A673 (cell line): ENCODE data around the gene MAMDC4. TPM values are rescaled to one million over a fixed set of nuclear protein-coding genes. Genes with fewer than 3 reads are reported as not detected.

Experiments
- BruUV-seq: library from RNA; stranded (reverse); fragments of 400-500 nt; replicated peaks from 2 replicates; lab custom pipeline; 2021; lab: Mats Ljungman, UMichigan
- CTCF ChIA-PET: fragments of 300-600 bp; sonication (Branson Sonifier 250); formaldehyde crosslinking; loops from one replicate; lab custom pipeline; 2022; ENCODE audit warnings: antibody characterized with exemption; lab: Charles Lee
- POLR2A ChIA-PET: fragments of 300-600 bp; sonication (Branson Sonifier 250); formaldehyde crosslinking; loops from one replicate; lab custom pipeline; 2022; ENCODE audit warnings: antibody characterized with exemption; ENCODE audit not compliant: low non-redundant PET; lab: Charles Lee
- DNase-seq: peaks from one replicate; pipeline ENCODE4 v3.0.0-alpha.2; 2015; ENCODE audit warnings: low spot score
- H3K27ac ChIP-seq: fragments of 200-600 bp; sonication (generic); 2 replicates; pipeline ENCODE4 v1.5.1; 2016; ENCODE audit warnings: mixed run types, low read depth, mild to moderate bottlenecking, mixed read lengths, antibody characterized with exemption, low read length; ENCODE audit not compliant: poor library complexity, severe bottlenecking
- H3K27me3 ChIP-seq: fragments of 200-600 bp; sonication (generic); replicated peaks from 2 replicates; pipeline ENCODE4 v1.6.1; 2017; ENCODE audit warnings: mixed run types, low read depth, mild to moderate bottlenecking, mixed read lengths, antibody characterized with exemption, low read length; ENCODE audit not compliant: insufficient read depth, poor library complexity
- H3K36me3 ChIP-seq: fragments of 200-600 bp; sonication (generic); 2 replicates; pipeline ENCODE4 v1.6.1; 2016; ENCODE audit warnings: mixed run types, mild to moderate bottlenecking, mixed read lengths, antibody characterized with exemption, low read length; ENCODE audit not compliant: insufficient read depth, poor library complexity, severe bottlenecking
- H3K4me1 ChIP-seq: fragments of 200-600 bp; sonication (generic); 2 replicates; pipeline ENCODE4 v1.6.1; 2017; ENCODE audit warnings: mixed run types, mild to moderate bottlenecking, mixed read lengths, antibody characterized with exemption, low read length; ENCODE audit not compliant: insufficient read depth, poor library complexity, severe bottlenecking
- H3K4me3 ChIP-seq: fragments of 200-600 bp; sonication (generic); 2 replicates; pipeline ENCODE4 v1.5.1; 2016; ENCODE audit warnings: low read depth, mixed run types, mild to moderate bottlenecking, mixed read lengths, low read length; ENCODE audit not compliant: poor library complexity, severe bottlenecking
- H3K9me3 ChIP-seq: fragments of 200-600 bp; sonication (generic); 2 replicates; pipeline ENCODE4 v1.6.1; 2016; ENCODE audit warnings: mixed run types, low read depth, mild to moderate bottlenecking, mixed read lengths, antibody characterized with exemption, low read length; ENCODE audit not compliant: poor library complexity, severe bottlenecking
- EZH2 ChIP-seq: fragments of 200-600 bp; sonication (generic); IDR thresholded peaks from 2 replicates; pipeline ENCODE4 v1.6.1; 2017; ENCODE audit warnings: borderline replicate concordance, low read depth, mild to moderate bottlenecking, mixed read lengths, antibody characterized with exemption, low read length; ENCODE audit not compliant: poor library complexity, severe bottlenecking
- intact Hi-C: fragments of 100-400 bp; cut with micrococcal nuclease; formaldehyde crosslinking; loops from one replicate; pipeline ENCODE4 v1.10.0; 2022; ENCODE audit not compliant: unreplicated experiment
- total RNA-seq: library from RNA; stranded (reverse); gene quantifications from 2 replicates; pipeline ENCODE4 v1.2.3, GENCODE V29; 2021
- TF ChIP-seq, protein P1 (sequence below): fragments of 300-800, 200-600 bp; sonication (generic); conservative IDR thresholded peaks from 2 replicates; pipeline ENCODE4 v1.5.1; 2017; ENCODE audit warnings: low read depth, mild to moderate bottlenecking, antibody characterized with exemption, low read length, moderate library complexity, mixed read lengths

The MAMDC4 gene
- total RNA-seq, 1 experiment from 2014 or later = 7.9 TPM

DNA sequence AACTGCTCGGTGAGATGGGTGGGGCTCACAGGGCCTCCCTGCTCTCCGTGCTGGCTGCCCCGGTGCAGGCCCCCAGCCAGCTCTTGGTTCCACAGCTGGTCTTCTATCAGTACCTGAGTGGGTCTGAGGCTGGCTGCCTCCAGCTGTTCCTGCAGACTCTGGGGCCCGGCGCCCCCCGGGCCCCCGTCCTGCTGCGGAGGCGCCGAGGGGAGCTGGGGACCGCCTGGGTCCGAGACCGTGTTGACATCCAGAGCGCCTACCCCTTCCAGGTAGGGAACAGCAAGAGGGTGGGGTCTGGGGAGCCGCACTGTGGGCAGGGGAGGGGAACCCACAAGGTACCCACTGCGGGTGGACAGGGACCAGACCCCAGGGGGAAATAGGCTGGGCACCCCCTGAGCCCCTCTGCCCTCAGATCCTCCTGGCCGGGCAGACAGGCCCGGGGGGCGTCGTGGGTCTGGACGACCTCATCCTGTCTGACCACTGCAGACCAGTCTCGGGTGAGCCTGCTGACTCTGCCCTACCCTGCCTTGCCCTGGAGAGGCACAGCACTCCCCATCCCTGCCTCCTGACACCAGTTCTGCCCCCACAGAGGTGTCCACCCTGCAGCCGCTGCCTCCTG lies 2.8 kb downstream of the MAMDC4 start:
- no peak for DNase-seq
- intact Hi-C loops = no loop called here
- CTCF ChIA-PET = no interaction called here
- Histone ChIP-seq H3K27ac (no peak overlapping the region), H3K9me3 (no peaks in the 10 kb centered on the region), H3K4me1 (peaks cover 5% of the 10 kb centered on the region), H3K27me3 (no peaks in the 10 kb centered on the region), H3K36me3 (no peaks in the 10 kb centered on the region), H3K4me3 (no peak overlapping the region)
- POLR2A ChIA-PET = no interaction called here
- TF ChIP-seq, protein P1, sequence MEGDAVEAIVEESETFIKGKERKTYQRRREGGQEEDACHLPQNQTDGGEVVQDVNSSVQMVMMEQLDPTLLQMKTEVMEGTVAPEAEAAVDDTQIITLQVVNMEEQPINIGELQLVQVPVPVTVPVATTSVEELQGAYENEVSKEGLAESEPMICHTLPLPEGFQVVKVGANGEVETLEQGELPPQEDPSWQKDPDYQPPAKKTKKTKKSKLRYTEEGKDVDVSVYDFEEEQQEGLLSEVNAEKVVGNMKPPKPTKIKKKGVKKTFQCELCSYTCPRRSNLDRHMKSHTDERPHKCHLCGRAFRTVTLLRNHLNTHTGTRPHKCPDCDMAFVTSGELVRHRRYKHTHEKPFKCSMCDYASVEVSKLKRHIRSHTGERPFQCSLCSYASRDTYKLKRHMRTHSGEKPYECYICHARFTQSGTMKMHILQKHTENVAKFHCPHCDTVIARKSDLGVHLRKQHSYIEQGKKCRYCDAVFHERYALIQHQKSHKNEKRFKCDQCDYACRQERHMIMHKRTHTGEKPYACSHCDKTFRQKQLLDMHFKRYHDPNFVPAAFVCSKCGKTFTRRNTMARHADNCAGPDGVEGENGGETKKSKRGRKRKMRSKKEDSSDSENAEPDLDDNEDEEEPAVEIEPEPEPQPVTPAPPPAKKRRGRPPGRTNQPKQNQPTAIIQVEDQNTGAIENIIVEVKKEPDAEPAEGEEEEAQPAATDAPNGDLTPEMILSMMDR = no peak
- no peak for TF ChIP-seq EZH2
- no TSS peak for BruUV-seq

DNA sequence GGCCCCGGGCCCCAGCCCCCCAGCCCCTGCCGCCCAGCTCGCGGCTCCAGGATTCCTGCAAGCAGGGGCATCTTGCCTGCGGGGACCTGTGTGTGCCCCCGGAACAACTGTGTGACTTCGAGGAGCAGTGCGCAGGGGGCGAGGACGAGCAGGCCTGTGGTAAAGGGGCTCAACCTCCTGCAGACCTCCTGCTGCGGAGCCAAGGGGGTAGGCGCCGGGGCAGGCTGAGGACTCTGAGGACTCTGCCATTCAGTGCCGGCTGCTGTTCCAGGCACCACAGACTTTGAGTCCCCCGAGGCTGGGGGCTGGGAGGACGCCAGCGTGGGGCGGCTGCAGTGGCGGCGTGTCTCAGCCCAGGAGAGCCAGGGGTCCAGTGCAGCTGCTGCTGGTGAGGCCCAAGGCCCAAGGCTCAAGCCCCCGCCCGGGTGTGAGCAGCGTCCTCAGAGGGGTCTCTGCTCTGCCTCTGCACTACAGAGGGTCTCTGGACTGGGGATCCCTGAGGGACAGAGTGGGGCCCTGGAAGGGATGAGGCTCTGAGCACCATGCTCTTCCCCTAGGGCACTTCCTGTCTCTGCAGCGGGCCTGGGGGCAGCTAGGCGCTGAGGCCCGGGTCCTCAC lies 3.4 kb downstream of the MAMDC4 start:
- ChIA-PET POLR2A (no interaction called here), CTCF (no interaction called here)
- Histone ChIP-seq H3K27me3 (no peaks in the 10 kb centered on the region), H3K9me3 (no peaks in the 10 kb centered on the region), H3K27ac (no peak overlapping the region), H3K4me3 (no peak overlapping the region), H3K36me3 (peaks cover 2% of the 10 kb centered on the region), H3K4me1 (no peaks in the 10 kb centered on the region)
- no TSS peak for BruUV-seq
- no peak for DNase-seq
- intact Hi-C loops = no loop called here
- TF ChIP-seq, protein P1 = no peak
- no peak for TF ChIP-seq EZH2

DNA sequence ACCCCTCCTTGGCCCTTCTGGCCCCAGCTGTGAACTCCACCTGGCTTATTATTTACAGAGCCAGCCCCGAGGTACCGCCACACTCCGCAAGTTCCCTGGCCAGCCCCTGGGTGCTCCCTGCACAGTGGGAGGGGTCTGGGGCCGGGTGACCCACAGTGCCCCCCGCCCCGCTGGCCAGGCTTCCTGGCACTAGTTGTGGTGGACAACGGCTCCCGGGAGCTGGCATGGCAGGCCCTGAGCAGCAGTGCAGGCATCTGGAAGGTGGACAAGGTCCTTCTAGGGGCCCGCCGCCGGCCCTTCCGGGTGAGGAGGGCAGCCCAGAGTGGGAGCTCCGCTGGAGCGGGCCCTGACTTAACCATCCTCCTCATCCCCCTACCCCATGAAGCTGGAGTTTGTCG lies 3.9 kb downstream of the MAMDC4 start:
- ChIA-PET CTCF (no interaction called here), POLR2A (interaction anchor here (0.5 kb wide), 1 partner anchor 9 kb away, joined by 8 read pairs; no protein-coding TSS in a partner anchor)
- Histone ChIP-seq H3K4me3 (no peak overlapping the region), H3K9me3 (no peaks in the 10 kb centered on the region), H3K4me1 (no peaks in the 10 kb centered on the region), H3K27me3 (no peaks in the 10 kb centered on the region), H3K27ac (no peak overlapping the region), H3K36me3 (peaks cover 7% of the 10 kb centered on the region)
- DNase-seq = no peak
- TF ChIP-seq EZH2 = no peak
- TF ChIP-seq, protein P1 = no peak
- intact Hi-C loops = no loop called here
- BruUV-seq = no TSS peak
